Frontal cortex (tissue), 4 donors: ENCODE results near the gene PLCB3. TPM values are rescaled to one million over a fixed set of nuclear protein-coding genes. Genes with fewer than 3 reads are reported as not detected.

Experiments
- DNase-seq, 2 donors: peaks; one replicate each; pipeline ENCODE4 v3.0.0; 2012; ENCODE audit warnings: low spot score in 2 of 2
- FAIRE-seq: peaks from 2 replicates; lab custom pipeline; 2012; peaks lifted over from hg19 to GRCh38; lab: Jason Lieb, UNC
- total RNA-seq: library from RNA; depleted of rRNA; stranded (reverse); fragments of >200 nt; gene quantifications from one replicate; pipeline ENCODE4 v1.2.3, GENCODE V29; 2014
- donor health status: control.
- donor health status: control.
- donor health status: control.

PLCB3 gene
- total RNA-seq: 4.9 TPM

DNA sequence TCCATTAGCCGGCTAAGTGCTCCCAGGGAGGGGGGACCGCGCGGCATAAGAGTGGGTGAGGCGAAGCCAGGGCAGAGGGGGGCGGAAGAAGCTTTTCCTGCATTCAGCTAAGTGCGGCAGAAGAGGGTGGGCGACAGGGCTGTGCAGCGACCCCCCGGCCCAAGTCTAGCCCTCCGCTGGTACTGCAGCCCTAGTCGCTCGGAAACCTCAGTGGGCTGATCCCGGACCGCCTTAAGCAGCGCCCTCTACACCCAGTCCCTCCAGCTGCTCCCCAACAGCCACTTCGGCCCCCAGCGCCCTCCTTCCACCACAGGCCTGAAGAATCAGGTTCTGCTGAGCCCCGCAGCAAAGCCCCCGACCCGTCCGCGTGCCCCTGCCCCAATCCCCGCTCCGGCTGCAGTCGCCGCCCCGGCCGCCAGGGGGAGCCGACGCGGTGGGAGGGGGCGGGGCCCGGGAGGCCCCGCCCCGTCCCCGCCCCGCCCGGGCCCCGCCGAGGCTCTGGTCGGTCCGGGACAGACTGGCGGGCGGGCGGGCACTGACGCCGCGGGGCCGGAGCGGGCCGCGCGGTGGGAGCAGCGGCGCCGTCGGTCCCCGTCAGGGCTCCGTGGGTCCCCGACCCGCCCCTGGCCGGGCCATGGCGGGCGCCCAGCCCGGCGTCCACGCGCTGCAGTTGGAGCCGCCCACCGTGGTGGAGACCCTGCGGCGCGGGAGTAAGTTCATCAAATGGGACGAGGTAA lies at the start of gene PLCB3:
Gene PLCB3 (plus strand): TSS at position 515 of the 737 bp plus-strand sequence. CDS start 120 bp downstream, at position 635.
- DNase-seq: peak; percentile 90 to 95
- FAIRE-seq: no peak

DNA sequence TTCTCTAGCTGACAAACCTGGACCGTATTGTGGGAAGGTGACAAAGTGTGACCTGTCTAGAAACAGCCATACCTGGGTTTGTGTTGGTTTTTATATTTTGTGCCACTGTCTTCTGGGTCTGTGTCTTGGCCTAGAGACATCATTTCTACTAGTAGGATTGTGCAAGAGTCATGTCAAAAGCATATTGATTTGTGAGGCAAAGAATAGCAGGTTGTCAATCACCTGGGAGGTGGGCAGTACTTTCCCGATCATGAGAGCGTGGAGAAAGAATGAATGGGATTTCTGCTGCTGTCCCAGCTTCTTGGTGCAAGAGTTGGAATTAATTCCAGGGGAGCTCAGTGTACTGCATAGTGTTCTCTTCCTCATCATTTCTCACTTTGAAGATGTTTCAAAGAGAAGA lies 49.8 kb upstream of the PLCB3 start:
- no peak for FAIRE-seq
- DNase-seq: no peak

DNA sequence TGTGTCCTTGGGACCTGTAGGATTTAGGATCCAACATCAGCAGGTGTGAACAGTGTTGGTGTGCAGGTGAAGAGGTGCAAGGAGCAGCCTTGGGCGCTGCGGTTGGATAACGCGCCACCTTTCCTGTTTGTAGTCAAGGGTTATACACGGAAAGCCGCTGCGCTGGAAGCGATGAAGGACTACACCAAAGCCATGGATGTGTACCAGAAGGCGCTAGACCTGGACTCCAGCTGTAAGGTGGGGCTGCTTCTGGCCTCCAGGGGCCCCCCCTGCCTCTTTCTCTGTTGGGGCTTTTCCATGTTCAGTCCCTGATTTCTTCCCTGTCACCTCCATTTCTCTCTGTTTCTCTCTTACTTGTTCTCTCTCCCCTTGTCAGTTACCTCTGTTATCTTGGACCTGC lies 48.3 kb upstream of the PLCB3 start:
- no peak for DNase-seq
- FAIRE-seq: no peak

DNA sequence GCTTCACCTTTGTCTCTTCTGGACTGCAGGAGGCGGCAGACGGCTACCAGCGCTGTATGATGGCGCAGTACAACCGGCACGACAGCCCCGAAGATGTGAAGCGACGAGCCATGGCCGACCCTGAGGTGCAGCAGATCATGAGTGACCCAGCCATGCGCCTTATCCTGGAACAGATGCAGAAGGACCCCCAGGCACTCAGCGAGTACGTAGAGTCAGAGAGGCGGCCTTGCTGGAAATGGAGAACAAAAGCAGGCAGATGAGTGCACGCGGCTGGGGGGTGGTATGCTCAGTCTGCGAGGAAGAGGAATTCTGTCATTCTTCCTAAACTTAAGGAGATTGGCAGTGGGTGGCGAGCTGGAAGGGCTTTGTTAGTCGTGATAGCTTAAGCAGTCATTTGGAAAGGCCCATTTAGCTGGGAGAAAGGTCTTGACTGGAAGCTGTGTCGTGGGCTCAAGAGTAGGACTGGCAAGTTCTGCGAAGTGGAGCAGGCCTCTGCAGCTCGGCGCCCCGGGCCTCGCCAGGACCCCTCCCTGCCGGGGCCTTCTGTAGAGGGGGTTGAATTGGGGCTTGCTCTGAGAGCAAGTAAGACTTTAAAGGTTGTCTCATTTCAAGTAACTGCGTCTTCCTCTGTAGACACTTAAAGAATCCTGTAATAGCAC lies 47.8 kb upstream of the PLCB3 start:
- no peak for DNase-seq
- FAIRE-seq: no peak

DNA sequence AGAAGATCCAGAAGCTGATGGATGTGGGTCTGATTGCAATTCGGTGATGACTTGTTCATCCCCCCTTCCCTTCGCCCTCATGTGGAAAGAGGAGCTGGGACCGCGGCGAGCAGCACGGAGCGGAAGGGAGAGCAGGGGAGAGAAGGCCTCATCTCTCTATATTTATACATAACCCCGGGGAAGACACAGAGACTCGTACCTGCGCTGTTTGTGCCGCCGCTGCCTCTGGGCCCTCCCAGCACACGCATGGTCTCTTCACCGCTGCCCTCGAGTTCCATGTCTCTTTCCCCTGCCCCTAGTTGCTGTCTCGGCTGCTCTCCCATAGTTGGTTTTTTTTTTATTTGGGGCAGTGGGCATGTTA lies 47.3 kb upstream of the PLCB3 start:
- DNase-seq (no peak), FAIRE-seq (no peak)

DNA sequence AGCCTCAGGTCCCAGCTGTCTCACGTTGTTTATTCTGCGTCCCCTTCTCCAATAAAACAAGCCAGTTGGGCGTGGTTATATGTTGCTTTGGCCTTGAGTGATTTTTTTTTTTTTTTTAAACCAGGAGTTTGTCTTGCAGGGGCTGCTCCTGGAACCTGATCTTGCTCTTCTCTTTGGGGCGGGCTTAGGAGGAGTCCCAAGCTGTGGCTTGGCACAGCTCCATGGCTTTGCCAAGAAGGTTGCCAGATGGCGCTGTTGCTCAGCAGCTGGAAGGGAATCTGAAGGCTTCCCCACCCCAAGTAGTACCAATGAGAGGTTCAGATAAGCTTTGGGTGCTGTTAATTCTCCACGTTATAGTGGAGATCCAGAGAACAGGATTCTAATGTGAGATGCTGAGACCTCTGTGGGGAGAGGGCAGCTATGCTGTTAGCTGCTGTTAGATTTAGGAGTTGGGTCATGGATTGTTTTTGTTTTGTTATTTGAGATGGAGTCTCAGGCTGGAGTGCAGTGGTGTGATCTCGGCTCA lies 46.8 kb upstream of the PLCB3 start:
- FAIRE-seq (no peak), DNase-seq (peak; percentile 79 to 92)

DNA sequence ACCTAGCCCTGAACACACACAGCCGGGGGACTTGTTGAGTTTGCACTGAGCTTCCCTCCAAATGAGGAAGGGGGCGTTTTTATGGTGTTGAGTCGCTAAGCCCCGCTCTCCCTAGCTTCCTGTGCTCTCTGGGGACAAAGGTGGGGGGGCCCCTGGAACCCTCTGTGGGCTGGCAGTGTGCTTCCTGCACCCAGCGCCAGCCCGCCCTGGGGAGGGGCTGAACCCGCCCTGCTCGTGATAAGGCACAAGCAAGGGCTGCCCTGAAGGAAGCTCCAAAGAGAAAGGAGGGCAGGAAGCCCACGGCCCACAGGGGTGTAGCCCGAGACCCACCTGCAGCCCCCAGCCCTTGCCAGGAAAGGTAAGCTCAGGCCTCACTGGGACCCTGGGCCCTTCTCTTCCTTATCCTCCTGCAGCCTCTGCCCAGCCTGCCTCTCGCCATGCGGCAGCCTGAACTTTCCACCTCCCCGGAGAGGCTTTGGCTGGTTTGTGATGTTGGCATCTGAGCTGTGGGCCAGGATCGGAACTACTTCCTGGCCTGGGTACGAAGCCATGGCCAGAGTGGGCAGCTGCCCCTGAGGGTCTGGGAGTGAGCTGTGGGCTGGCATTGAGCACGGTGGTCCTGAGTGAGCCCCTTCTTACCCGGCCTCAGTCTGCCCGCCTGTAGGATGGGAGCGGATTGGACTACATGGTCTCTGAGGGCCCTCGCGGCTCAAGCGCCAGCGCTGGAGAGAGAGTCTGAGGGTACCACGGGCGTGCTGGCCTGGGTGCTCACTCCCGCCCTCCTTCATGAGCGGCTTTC lies 44.7 kb upstream of the PLCB3 start, which contains the start of gene FERMT3:
Gene FERMT3 (plus strand): TSS at position 265 of the 799 bp plus-strand sequence. CDS start 644 bp downstream, outside the sequence.
- DNase-seq (peak in 1 of 2 donors; percentile 20), FAIRE-seq (no peak)

DNA sequence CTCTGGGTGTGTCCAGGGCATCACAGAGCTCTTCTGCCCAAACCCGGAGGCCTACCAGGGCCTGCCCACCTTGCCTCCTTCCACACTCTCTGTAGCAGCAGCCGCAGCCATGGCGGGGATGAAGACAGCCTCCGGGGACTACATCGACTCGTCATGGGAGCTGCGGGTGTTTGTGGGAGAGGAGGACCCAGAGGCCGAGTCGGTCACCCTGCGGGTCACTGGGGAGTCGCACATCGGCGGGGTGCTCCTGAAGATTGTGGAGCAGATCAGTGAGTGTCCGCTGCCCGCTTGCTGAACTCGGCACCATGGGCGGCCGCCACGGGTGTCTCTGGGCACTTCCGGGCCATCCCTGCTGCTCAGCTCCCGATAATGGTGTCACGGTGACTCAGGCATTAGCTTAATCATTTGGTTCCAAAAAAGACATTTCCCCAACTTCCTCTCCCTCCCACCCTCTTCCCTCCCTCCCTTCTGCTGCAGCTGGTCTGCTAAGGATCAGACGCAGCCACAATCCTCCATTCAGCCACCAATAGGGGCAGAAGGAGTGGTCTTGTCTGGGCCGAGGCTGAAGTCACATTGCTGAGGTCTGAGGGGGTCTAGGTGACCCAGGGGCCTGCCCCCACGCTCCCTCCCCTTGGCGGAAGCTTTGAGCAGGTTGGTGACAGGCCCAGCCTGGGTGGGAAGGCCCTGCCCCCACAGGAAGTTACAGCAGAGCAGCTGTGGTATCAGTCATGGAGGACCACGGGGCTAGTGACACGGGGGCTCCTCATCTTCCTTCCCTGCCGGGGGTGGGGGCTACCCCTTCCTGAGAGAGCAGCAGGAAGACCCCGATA lies 43.9 kb upstream of the PLCB3 start:
- peak; percentile 47 to 65 for DNase-seq

DNA sequence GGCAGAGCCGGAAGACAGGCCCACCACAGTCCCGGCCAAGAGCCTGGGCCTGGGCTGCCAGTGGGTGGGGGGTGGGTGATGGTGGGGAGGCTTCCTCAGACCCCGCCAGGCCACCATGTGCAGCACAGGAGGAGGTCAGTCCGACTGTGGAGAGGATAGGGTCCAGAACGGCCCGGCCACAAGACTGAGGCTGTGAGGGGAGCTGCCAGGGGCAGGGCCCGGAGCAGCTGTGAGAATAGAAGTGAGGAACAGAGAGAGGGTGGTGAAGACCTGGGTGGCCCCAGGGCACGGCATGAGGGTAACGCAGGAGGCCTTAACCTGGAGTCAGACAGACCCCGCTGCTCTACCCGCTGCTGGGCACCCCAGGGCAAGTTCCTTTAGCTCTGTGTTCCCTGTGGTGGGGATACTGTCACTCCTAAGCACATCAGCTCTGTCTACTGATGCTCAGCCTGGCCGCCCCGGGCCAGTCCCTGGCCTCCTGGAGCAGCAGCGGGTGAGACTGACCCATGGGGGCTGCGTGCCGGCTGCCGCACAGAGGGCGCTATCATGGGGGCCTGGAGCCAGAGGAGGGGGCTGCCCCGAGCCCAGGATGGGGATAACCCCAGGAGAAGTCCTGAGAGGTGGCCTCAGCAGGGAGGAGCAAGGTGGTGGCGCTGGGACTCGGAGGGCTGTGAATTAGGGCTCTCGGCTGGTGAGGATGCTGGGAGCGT lies 43.1 kb upstream of the PLCB3 start:
- FAIRE-seq (no peak), DNase-seq (peak in 1 of 2 donors; percentile 16)

More for the DNA sequence above, 43.9 kb upstream of the PLCB3 start:
- FAIRE-seq: no peak

DNA sequence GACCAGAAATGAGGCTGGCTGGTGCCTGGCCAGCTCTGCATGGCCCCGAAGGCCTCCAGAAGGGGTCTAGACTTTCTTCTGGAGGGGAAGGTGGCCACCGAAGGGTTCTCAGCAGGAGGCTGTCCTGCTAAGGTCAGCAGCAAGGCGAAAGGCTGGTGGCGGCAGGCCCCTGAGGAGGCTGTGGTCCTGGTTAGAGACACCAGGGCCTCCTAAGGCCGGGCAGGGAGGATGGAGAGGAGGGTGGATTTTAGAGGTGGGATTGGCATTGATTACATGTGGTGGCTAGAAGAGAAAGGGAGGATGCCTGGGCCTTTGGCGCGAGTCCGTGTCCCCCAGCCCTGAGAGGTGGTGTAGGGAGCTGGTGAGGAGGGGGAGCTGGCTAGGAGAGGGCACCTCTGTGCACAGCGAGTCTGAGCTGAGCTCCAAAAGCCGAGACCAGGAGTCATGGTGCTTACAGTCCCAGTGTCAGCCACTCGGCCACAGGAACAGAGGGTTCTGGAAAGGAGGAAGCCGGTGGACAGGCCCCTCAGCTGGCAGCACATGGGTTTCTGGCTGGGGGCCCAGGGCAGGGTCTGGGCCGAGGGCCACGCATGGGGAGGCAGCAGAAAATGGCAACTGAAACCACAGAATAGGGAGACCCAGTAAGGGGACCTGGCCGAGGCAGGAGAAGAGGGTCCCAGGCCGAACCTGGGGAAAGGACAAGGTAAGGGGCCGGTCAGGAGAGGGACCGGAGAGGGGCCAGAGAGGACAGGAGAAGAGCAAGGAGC lies 42.4 kb upstream of the PLCB3 start:
- no peak for FAIRE-seq
- DNase-seq: no peak

DNA sequence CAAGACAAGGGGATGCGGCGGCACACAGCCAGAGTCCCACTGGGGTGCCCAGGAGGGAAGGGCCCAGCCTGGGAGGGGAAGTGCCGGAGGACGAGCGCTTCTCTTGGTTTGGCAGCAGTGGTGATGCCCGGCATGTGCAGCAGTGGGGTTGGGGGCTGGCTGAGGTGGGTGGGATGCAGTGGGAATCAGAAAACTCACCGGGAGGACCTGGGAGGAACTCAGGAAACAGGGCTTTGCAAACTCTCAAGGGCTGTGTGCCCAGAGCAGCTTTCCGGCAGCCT lies 41.8 kb upstream of the PLCB3 start:
- DNase-seq (no peak), FAIRE-seq (no peak)

DNA sequence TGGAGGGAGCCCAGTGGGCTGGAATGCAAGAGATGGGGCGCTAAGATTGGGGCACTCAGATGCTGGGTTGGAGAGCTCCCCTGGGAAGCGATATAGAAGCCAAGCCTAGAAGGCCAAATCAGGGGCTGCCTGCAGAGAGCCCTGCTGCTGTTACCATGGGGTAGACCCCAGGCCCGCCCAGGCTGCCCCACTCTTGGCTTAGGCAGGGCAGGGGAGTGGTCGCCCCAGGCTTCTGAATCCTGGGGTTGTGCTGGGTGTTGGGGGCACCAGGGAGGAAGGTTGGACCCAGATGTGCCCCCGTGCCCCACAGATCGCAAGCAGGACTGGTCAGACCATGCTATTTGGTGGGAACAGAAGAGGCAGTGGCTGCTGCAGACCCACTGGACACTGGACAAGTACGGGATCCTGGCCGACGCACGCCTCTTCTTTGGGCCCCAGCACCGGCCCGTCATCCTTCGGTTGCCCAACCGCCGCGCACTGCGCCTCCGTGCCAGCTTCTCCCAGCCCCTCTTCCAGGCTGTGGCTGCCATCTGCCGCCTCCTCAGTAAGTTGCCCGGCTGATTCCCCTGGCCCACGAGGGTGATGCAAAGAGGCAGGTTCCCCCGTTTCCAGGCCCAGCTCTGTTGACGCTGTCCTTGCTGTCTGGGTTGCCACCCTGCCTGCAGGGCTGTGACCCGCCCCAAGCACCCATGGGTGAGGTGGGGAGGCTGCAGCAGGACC lies 40.9 kb upstream of the PLCB3 start:
- FAIRE-seq (no peak), DNase-seq (no peak)

DNA sequence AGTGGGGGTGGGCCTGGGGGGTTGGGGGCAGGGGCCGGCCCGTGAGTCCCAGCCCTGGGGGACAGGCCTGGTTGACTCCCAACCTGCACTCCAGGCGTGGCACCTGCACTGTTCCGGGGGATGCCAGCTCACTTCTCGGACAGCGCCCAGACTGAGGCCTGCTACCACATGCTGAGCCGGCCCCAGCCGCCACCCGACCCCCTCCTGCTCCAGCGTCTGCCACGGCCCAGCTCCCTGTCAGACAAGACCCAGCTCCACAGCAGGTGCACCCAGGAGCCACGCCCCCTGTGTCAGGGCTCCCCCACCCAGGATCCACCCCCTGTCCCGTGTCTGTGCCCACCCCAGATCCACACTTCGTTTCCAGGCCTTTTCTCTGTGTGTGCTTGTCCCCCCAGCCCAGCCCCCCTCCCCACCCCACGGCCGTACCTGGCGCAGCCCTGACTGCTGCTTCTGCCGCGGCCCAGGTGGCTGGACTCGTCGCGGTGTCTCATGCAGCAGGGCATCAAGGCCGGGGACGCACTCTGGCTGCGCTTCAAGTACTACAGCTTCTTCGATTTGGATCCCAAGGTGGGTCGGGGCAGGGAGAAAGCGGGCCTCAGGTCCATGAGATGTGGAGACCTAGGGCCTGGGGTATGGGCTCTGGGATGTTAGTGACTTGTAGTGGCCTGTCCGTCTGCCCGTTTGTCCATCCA lies 40.0 kb upstream of the PLCB3 start:
- DNase-seq (no peak), FAIRE-seq (no peak)

DNA sequence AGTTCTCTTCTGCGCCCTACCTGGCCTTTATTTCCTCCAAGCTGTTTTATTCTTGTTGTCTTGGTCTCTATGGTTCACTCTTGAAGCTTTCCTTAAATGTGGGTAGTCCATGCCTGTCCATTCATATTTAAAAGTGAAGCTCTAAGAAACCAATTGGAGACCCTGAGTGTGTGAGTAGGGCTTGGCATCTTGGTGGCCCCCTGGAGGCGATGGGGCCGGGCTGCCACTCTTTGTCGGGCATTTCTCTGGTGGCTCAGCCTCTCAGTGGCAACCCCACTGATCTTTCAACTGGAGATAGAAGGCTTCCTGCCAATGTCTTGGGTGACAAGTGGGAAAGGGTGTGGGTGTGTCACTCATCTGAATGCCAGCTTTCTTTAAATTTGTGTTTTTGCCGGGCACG lies 34.5 kb upstream of the PLCB3 start:
- FAIRE-seq (no peak), DNase-seq (no peak)

DNA sequence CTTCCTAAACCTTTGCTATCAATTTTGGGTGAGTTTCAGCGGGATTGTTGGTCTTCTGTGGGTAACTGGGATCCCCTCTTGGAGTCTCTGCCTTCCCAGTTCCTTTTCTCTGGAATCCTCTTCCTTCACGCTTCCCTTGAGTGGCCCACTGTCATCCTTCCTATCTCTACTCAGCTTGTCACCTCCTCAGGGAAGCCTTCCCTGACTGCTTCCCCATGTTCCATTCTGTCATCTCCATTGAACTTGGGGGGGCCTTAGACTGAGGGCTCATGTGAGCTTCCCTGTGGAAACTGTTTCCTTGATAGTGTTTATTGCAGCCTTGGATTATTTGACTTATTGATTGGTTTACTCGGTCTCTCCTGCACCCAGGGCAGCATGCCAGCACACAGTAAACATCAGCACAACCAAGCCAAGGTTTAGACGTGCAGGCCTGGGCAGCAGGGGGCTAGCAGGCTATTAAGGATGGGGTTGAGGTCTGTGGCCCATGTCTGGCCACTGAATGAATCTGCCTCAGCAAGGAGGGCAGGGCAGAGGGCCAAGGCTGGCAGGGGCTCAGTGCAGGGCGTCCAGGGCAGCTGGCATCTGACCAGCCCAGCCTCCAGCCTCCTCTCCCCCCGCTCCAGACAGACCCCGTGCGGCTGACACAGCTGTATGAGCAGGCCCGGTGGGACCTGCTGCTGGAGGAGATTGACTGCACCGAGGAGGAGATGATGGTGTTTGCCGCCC lies 32.5 kb upstream of the PLCB3 start:
- DNase-seq (no peak), FAIRE-seq (no peak)

DNA sequence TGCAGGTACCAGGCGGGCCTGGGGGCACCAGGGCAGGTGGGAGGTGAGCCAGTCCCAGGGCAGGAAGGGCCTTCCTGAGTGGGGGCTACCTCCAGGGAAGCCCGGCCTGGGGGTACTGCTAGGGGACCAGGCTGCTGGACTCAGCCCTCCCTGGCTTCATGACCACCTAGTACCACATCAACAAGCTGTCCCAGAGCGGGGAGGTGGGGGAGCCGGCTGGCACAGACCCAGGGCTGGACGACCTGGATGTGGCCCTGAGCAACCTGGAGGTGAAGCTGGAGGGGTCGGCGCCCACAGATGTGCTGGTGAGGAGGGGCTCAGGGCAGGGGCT lies 32.0 kb upstream of the PLCB3 start:
- FAIRE-seq (no peak), DNase-seq (no peak)

DNA sequence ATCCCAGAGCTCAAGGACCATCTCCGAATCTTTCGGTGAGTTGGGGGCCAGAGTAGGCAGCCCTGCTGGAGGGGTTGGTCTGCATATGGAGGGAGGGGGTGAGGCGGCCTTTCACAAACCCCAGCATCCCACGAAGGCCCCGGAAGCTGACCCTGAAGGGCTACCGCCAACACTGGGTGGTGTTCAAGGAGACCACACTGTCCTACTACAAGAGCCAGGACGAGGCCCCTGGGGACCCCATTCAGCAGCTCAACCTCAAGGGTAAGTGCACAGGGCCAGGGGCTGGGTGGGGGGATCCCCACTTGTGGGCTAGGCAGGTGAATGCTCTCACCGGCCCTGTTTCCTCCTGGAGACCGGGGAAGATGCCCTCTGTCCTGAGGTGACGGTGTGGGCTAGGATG lies 31.6 kb upstream of the PLCB3 start:
- FAIRE-seq: no peak
- DNase-seq: no peak
